Colonic mucosa (tissue), 4 donors: ENCODE data around the gene PRKCE. TPM values are rescaled to one million over a fixed set of nuclear protein-coding genes. Genes with fewer than 3 reads are reported as not detected.

Experiments
- DNase-seq: peaks from one replicate; pipeline ENCODE4 v3.0.0-alpha.2; 2020
- H3K27ac ChIP-seq: fragments of 200-600 bp; one replicate; pipeline ENCODE4 v1.8.0; 2021
- H3K27me3 ChIP-seq: fragments of 200-600 bp; one replicate; pipeline ENCODE4 v1.8.0; 2021
- H3K36me3 ChIP-seq: fragments of 200-600 bp; one replicate; pipeline ENCODE4 v1.8.0; 2021
- H3K4me1 ChIP-seq: fragments of 200-600 bp; one replicate; pipeline ENCODE4 v1.8.0; 2021; ENCODE audit warnings: mild to moderate bottlenecking
- H3K4me3 ChIP-seq: fragments of 200-600 bp; one replicate; pipeline ENCODE4 v1.8.0; 2021
- H3K9ac ChIP-seq, 2 donors: one replicate each; pipeline ENCODE4 v1.7.0; 2013; ENCODE audit warnings: control low read depth in 2 of 2, low read depth in 2 of 2, low read length in 2 of 2
- H3K9me3 ChIP-seq: fragments of 200-600 bp; one replicate; pipeline ENCODE4 v1.8.0; 2021
- CTCF ChIP-seq: fragments of 200-600 bp; IDR thresholded peaks from one replicate; pipeline ENCODE4 v1.8.0; 2022; ENCODE audit warnings: antibody characterized with exemption, mild to moderate bottlenecking
- intact Hi-C: fragments of 100-400 bp; cut with DNase I; formaldehyde crosslinking; loops from one replicate; pipeline ENCODE4 v1.14.1; 2022
- total RNA-seq, 2 donors: library from RNA; stranded (reverse); fragmentation: NEBNext Ultra II Directional in 1 of 2; extraction: Animal tissue kit (Norgen Biotek cat#: 25700) in 1 of 2; gene quantifications; one replicate each; pipeline ENCODE4 v1.2.1, GENCODE V29; 2021
- donor health status: healthy.
- donor health status: DM: no; HTN: no; CAD: no.
- donor health status: DM: no; HTN: no; CAD: no.

Gene PRKCE
- total RNA-seq, 2 donors from 2014 or later: 17.5 to 25.8 TPM

- no peak overlapping the region for H3K9ac ChIP-seq
- no peak for DNase-seq
- H3K4me1 ChIP-seq: no peaks in the 10 kb centered on the region
- H3K9me3 ChIP-seq: no peaks in the 10 kb centered on the region
- TF ChIP-seq CTCF: no peak
- intact Hi-C loops: no loop called here
- H3K4me3 ChIP-seq: no peak overlapping the region
- H3K36me3 ChIP-seq: no peaks in the 10 kb centered on the region
- no peaks in the 10 kb centered on the region for H3K27me3 ChIP-seq
- H3K27ac ChIP-seq: no peak overlapping the region
Observed at GRCh38 chr2:45898819-45899218, 247.3 kb downstream of the PRKCE start.

GRCh38 chr2:45899926-45900325, 248.5 kb downstream of the PRKCE start:
- Histone ChIP-seq H3K4me1 (no peaks in the 10 kb centered on the region), H3K36me3 (no peaks in the 10 kb centered on the region), H3K9me3 (no peaks in the 10 kb centered on the region), H3K27ac (no peak overlapping the region), H3K27me3 (no peaks in the 10 kb centered on the region), H3K4me3 (no peak overlapping the region), H3K9ac (no peak overlapping the region)
- intact Hi-C loops: no loop called here
- TF ChIP-seq CTCF: no peak
- no peak for DNase-seq

GRCh38 chr2:45901468-45902032, 250.1 kb downstream of the PRKCE start:
- H3K36me3 ChIP-seq: no peaks in the 10 kb centered on the region
- intact Hi-C loops: no loop called here
- H3K27me3 ChIP-seq: no peaks in the 10 kb centered on the region
- no peak for DNase-seq
- H3K4me3 ChIP-seq: no peak overlapping the region
- no peak overlapping the region for H3K27ac ChIP-seq
- TF ChIP-seq CTCF: no peak
- H3K9ac ChIP-seq: no peak overlapping the region
- H3K4me1 ChIP-seq: no peaks in the 10 kb centered on the region
- no peaks in the 10 kb centered on the region for H3K9me3 ChIP-seq

GRCh38 chr2:45902380-45902779, 250.9 kb downstream of the PRKCE start:
- H3K9ac ChIP-seq: no peak overlapping the region
- H3K36me3 ChIP-seq: no peaks in the 10 kb centered on the region
- DNase-seq: no peak
- intact Hi-C loops: no loop called here
- no peak for TF ChIP-seq CTCF
- H3K27ac ChIP-seq: no peak overlapping the region
- H3K27me3 ChIP-seq: no peaks in the 10 kb centered on the region
- H3K4me1 ChIP-seq: no peaks in the 10 kb centered on the region
- no peak overlapping the region for H3K4me3 ChIP-seq
- no peaks in the 10 kb centered on the region for H3K9me3 ChIP-seq

- H3K4me3 ChIP-seq: no peak overlapping the region
- H3K9ac ChIP-seq: no peak overlapping the region
- no peaks in the 10 kb centered on the region for H3K4me1 ChIP-seq
- intact Hi-C loops: no loop called here
- no peak overlapping the region for H3K27ac ChIP-seq
- DNase-seq: no peak
- H3K9me3 ChIP-seq: no peaks in the 10 kb centered on the region
- no peaks in the 10 kb centered on the region for H3K36me3 ChIP-seq
- H3K27me3 ChIP-seq: no peaks in the 10 kb centered on the region
- TF ChIP-seq CTCF: no peak
Observed at GRCh38 chr2:45902781-45903375, 251.4 kb downstream of the PRKCE start.
